GM12878 (cell line): Measurements from ENCODE around the gene CEACAM3. TPM values are rescaled to one million over a fixed set of nuclear protein-coding genes. Genes with fewer than 3 reads are reported as not detected.

Source experiments
- ATAC-seq: fragments of 200-7000 bp; cut with Tn5 transposase; 3 replicates; pipeline ENCODE4 v1.9.1; 2020; ENCODE audit warnings: mild to moderate bottlenecking, moderate library complexity
- BruUV-seq: library from RNA; stranded (reverse); fragments of 400-500 nt; replicated peaks from 2 replicates; lab custom pipeline; 2021; lab: Mats Ljungman, UMichigan
- CTCF ChIA-PET: fragments of 300-600 bp; sonication (Branson Sonifier 250); formaldehyde crosslinking; extraction: SDS; loops from one replicate; lab custom pipeline; 2021; ENCODE audit warnings: inconsistent platforms; lab: Yijun Ruan, JAX
- POLR2A ChIA-PET: fragments of 350-600 bp; formaldehyde crosslinking; extraction: SDS; loops from one replicate; lab custom pipeline; 2021; ENCODE audit warnings: inconsistent platforms; lab: Charles Lee
- RAD21 ChIA-PET: fragments of 300-600 bp; sonication (Branson Sonifier 250); formaldehyde crosslinking; loops from one replicate; lab custom pipeline; 2023; ENCODE audit warnings: antibody characterized with exemption; ENCODE audit not compliant: unreplicated experiment; lab: Charles Lee
- SMC1A ChIA-PET: fragments of 300-600 bp; sonication (Branson Sonifier 250); formaldehyde crosslinking; loops from one replicate; lab custom pipeline; 2023; ENCODE audit not compliant: unreplicated experiment, uncharacterized antibody; lab: Charles Lee
- DNase-seq: peaks from one replicate; pipeline ENCODE4 v3.0.0-alpha.2; 2011; ENCODE audit warnings: low read depth, low spot score
- FAIRE-seq: peaks from 3 replicates; lab custom pipeline; 2011; peaks lifted over from hg19 to GRCh38; lab: Jason Lieb, UNC
- H2AFZ ChIP-seq: 2 replicates; pipeline ENCODE4 v1.6.0; 2011; ENCODE audit warnings: low read depth, low read length, control low read depth; ENCODE audit not compliant: control insufficient read depth
- H3K27ac ChIP-seq: 2 replicates; pipeline ENCODE4 v1.5.1; 2011; ENCODE audit warnings: control low read depth; ENCODE audit not compliant: control insufficient read depth, insufficient read depth
- H3K27me3 ChIP-seq, 2 experiments: replicated peaks in 1 of 2; 2 replicates each; pipeline versions ENCODE4 v1.6.0 to v1.6.1; 2011; ENCODE audit warnings: low read length in 1 of 2; ENCODE audit not compliant: control insufficient read depth in 2 of 2, insufficient read depth in 2 of 2
- H3K36me3 ChIP-seq, 2 experiments: 2 replicates each; pipeline ENCODE4 v1.5.1; 2011; ENCODE audit warnings: low read length in 1 of 2; ENCODE audit not compliant: control insufficient read depth in 2 of 2, insufficient read depth in 2 of 2
- H3K4me1 ChIP-seq: 2 replicates; pipeline ENCODE4 v1.6.1; 2011; ENCODE audit warnings: mild to moderate bottlenecking, low read length, moderate library complexity, mixed read lengths; ENCODE audit not compliant: control insufficient read depth, insufficient read depth
- H3K4me2 ChIP-seq: 2 replicates; pipeline ENCODE4 v1.6.0; 2011; ENCODE audit warnings: control low read depth; ENCODE audit not compliant: control insufficient read depth, insufficient read depth
- H3K4me3 ChIP-seq: fragments of 200-600 bp; sonication (generic); 2 replicates; pipeline ENCODE4 v1.5.1; 2016
- H3K79me2 ChIP-seq: 2 replicates; pipeline ENCODE4 v1.6.0; 2011; ENCODE audit warnings: low read length; ENCODE audit not compliant: control insufficient read depth, insufficient read depth
- H3K9ac ChIP-seq: 2 replicates; pipeline ENCODE4 v1.8.0; 2011; ENCODE audit warnings: low read length, control low read depth, mixed read lengths; ENCODE audit not compliant: control insufficient read depth, insufficient read depth
- H3K9me3 ChIP-seq: replicated peaks from 3 replicates; pipeline ENCODE4 v1.5.1; 2011; ENCODE audit warnings: mild to moderate bottlenecking, low read length; ENCODE audit not compliant: control insufficient read depth, insufficient read depth
- H4K20me1 ChIP-seq: 2 replicates; pipeline ENCODE4 v1.6.0; 2011; ENCODE audit not compliant: control insufficient read depth, insufficient read depth
- BHLHE40 ChIP-seq, 2 experiments: fragments of 450-650 bp in 1 of 2; IDR thresholded peaks; 2 replicates each; pipeline ENCODE4 v1.6.1; 2011 to 2017; ENCODE audit warnings: low read depth in 2 of 2, borderline replicate concordance in 1 of 2, improper control_type of control experiment in 1 of 2, low read length in 1 of 2, mild to moderate bottlenecking in 1 of 2
- CBX5 ChIP-seq: sonication (generic); IDR thresholded peaks from 2 replicates; pipeline ENCODE4 v1.6.1; 2016; ENCODE audit warnings: low read depth, moderate library complexity, mild to moderate bottlenecking, inconsistent platforms
- HDGF ChIP-seq: fragments of 450-650 bp; IDR thresholded peaks from 2 replicates; pipeline ENCODE4 v1.6.1; 2016; ENCODE audit warnings: antibody characterized with exemption
- IKZF1 ChIP-seq: fragments of 450-650 bp; conservative IDR thresholded peaks from 2 replicates; pipeline ENCODE4 v1.6.1; 2017; ENCODE audit warnings: antibody characterized with exemption, mild to moderate bottlenecking
- RAD21 ChIP-seq: IDR thresholded peaks from 2 replicates; pipeline ENCODE4 v1.6.1; 2011; ENCODE audit warnings: mild to moderate bottlenecking, low read depth, low read length, moderate library complexity; ENCODE audit not compliant: insufficient read depth
- RB1 ChIP-seq: fragments of 450-650 bp; formaldehyde crosslinking; IDR thresholded peaks from 2 replicates; pipeline ENCODE4 v1.6.1; 2017; ENCODE audit warnings: mild to moderate bottlenecking, borderline replicate concordance
- RUNX3 ChIP-seq: IDR thresholded peaks from 2 replicates; pipeline ENCODE4 v1.6.1; 2012; ENCODE audit warnings: low read length, inconsistent platforms
- SMC3 ChIP-seq: IDR thresholded peaks from 2 replicates; pipeline ENCODE4 v1.6.1; 2011; ENCODE audit warnings: low read length, improper control_type of control experiment, borderline replicate concordance
- SPI1 ChIP-seq: IDR thresholded peaks from 2 replicates; pipeline ENCODE4 v1.6.1; 2011; ENCODE audit warnings: low read depth, mild to moderate bottlenecking, low read length, moderate library complexity, borderline replicate concordance; ENCODE audit not compliant: insufficient read depth
- YBX1 ChIP-seq: fragments of 450-650 bp; IDR thresholded peaks from 2 replicates; pipeline ENCODE4 v1.6.1; 2016; ENCODE audit warnings: antibody characterized with exemption
- WGBS: methylation state at CpG from one replicate; pipeline ENCODE4 v1.1.6; 2016; ENCODE audit warnings: low lambda C conversion rate; ENCODE audit not compliant: insufficient replicate concordance, insufficient coverage; ENCODE audit errors: missing lambda C conversion rate; 5-methylcytosine and 5-hydroxymethylcytosine counted together
- in situ Hi-C: fragments of 300-500 bp; cut with MboI; formaldehyde crosslinking; loops from 9 replicates; pipeline ENCODE4 v1.14.3; 2018; ENCODE audit warnings: mixed read lengths
- intact Hi-C: fragments of 100-400 bp; cut with micrococcal nuclease; formaldehyde crosslinking; loops from one replicate; pipeline ENCODE4 v1.14.2; 2022; ENCODE audit not compliant: unreplicated experiment
- polyA plus RNA-seq, 11 experiments: library from polyadenylated mRNA; depleted of rRNA in 4 of 11; unstranded in 6 of 11; stranded (reverse) in 5 of 11; fragments of >200 nt; fragmentation: Nextera tagmentation in 4 of 11; fragmentation: Illumina TruSeq in 1 of 11; extraction: Ambion mirVana in 4 of 11; extraction: Trizol in 1 of 11; gene quantifications; 1 replicate in 1 of 11; 2 replicates in 10 of 11; pipeline versions ENCODE4 v1.2.1 to v1.2.3, GENCODE V29; 2011 to 2016; ENCODE audit warnings: inconsistent platforms in 2 of 11, missing spikeins in 2 of 11, low read depth in 1 of 11
- total RNA-seq, 4 experiments: library from RNA; depleted of rRNA in 3 of 4; stranded (reverse); fragments of >200 nt in 3 of 4; fragmentation: Illumina TruSeq in 1 of 4; extraction: Trizol in 1 of 4; gene quantifications; 2 replicates each; pipeline versions ENCODE4 v1.2.1 to v1.2.3, GENCODE V29; 2013 to 2021
- TF ChIP-seq, protein P1 (sequence below): IDR thresholded peaks from 2 replicates; pipeline ENCODE4 v1.6.1; 2012; ENCODE audit warnings: low read depth, low read length, improper control_type of control experiment
- TF ChIP-seq, protein P2 (sequence below), 3 experiments: IDR thresholded peaks in 2 of 3; conservative IDR thresholded peaks in 1 of 3; 2 replicates each; pipeline ENCODE4 v1.5.1; 2011; ENCODE audit warnings: low read depth in 3 of 3, low read length in 3 of 3, mild to moderate bottlenecking in 3 of 3, control low read depth in 2 of 3, moderate library complexity in 2 of 3, inconsistent platforms in 1 of 3, mixed read lengths in 1 of 3; ENCODE audit not compliant: control insufficient read depth in 2 of 3, insufficient read depth in 1 of 3; ENCODE audit errors: extremely low read depth in 1 of 3

Gene CEACAM3
- total and polyA plus RNA-seq, 10 of the 15 experiments (the other 5 are each of a cell fraction or from before 2014, with no cell fraction given), result not detected

DNA sequence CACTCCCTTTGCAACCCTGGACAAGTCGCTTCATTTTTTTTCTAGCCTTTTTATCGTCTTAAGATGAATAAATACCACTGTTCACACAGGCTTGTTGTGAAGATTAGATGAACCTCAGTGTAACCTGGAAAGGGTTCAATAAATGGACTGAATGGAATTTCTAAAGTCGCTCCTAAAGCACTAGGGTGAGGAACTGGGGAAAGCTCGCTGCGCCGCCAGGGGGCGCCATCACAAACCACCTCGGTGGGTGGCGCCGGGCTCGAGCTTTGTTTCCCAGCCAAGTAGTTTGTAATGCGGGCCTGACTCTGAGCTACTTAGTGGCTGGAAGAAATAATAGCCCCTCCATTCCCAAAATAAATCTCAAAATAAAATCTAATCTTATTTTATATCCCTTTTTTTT, 43.2 kb upstream of the CEACAM3 start:
- ChIA-PET CTCF (interaction anchor here (0.6 to 7.7 kb wide), 48 partner anchors 9 to 1232 kb away, joined by 3 to 76 read pairs (median 4); partner anchors contain the start of gene CEACAM3), SMC1A (interaction anchor here (0.6 to 3.1 kb wide), 13 partner anchors 18 to 277 kb away, joined by 3 to 13 read pairs (median 3); no protein-coding TSS in a partner anchor), POLR2A (interaction anchor here (1.0 kb wide), 1 partner anchor 32 kb away, joined by 4 read pairs; no protein-coding TSS in a partner anchor), RAD21 (interaction anchor here (0.7 to 2.0 kb wide), 7 partner anchors 13 to 134 kb away, joined by 3 to 8 read pairs (median 3); no protein-coding TSS in a partner anchor)
- Histone ChIP-seq H2AFZ (no peak overlapping the region), H3K4me2 (no peak overlapping the region), H3K79me2 (no peaks in the 10 kb centered on the region), H3K27me3 (peaks cover 0 to 2% of the 10 kb centered on the region in 2 experiments; a peak in 1 of 4 replicates), H3K9ac (no peak overlapping the region), H3K4me3 (no peak overlapping the region), H3K4me1 (no peaks in the 10 kb centered on the region), H4K20me1 (no peaks in the 10 kb centered on the region), H3K36me3 (no peaks in the 10 kb centered on the region), H3K27ac (no peak overlapping the region), H3K9me3 (no peaks in the 10 kb centered on the region)
- 8% methylated on average over 12 of the region's 12 CpGs for WGBS
- no peak for FAIRE-seq
- ATAC-seq, result peak; percentile 95
- BruUV-seq, result no TSS peak
- in situ Hi-C loops, result no loop called here
- no peak for TF ChIP-seq IKZF1
- TF ChIP-seq RAD21, result peak; percentile 40
- TF ChIP-seq SMC3, result peak; percentile 56; the same call in 1 of the 2 replicates
- TF ChIP-seq, protein P1, sequence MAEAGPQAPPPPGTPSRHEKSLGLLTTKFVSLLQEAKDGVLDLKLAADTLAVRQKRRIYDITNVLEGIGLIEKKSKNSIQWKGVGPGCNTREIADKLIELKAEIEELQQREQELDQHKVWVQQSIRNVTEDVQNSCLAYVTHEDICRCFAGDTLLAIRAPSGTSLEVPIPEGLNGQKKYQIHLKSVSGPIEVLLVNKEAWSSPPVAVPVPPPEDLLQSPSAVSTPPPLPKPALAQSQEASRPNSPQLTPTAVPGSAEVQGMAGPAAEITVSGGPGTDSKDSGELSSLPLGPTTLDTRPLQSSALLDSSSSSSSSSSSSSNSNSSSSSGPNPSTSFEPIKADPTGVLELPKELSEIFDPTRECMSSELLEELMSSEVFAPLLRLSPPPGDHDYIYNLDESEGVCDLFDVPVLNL, result no peak
- no peak for TF ChIP-seq CBX5
- TF ChIP-seq HDGF, result no peak
- no peak for TF ChIP-seq RB1
- 0 out of 2 replicates have a peak, but pooled peaks have one; percentile 9 for TF ChIP-seq SPI1
- TF ChIP-seq BHLHE40 (IDR thresholded peaks at IDR 0.05; ENCODE audit: borderline replicate concordance in 1 of 2, low read depth in 2 of 2, low read length in 1 of 2), result no peak
- peak; percentile 39; the same call in 1 of the 2 replicates for TF ChIP-seq RUNX3
- TF ChIP-seq YBX1, result no peak
- TF ChIP-seq, protein P2, sequence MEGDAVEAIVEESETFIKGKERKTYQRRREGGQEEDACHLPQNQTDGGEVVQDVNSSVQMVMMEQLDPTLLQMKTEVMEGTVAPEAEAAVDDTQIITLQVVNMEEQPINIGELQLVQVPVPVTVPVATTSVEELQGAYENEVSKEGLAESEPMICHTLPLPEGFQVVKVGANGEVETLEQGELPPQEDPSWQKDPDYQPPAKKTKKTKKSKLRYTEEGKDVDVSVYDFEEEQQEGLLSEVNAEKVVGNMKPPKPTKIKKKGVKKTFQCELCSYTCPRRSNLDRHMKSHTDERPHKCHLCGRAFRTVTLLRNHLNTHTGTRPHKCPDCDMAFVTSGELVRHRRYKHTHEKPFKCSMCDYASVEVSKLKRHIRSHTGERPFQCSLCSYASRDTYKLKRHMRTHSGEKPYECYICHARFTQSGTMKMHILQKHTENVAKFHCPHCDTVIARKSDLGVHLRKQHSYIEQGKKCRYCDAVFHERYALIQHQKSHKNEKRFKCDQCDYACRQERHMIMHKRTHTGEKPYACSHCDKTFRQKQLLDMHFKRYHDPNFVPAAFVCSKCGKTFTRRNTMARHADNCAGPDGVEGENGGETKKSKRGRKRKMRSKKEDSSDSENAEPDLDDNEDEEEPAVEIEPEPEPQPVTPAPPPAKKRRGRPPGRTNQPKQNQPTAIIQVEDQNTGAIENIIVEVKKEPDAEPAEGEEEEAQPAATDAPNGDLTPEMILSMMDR (IDR thresholded peaks at IDR 0.05 in 2 of 3, conservative IDR thresholded peaks at IDR 0.05 in 1 of 3; ENCODE audit: control insufficient read depth in 2 of 3, extremely low read depth in 1 of 3, insufficient read depth in 1 of 3, low read depth in 3 of 3, low read length in 3 of 3), result peak; percentile 65 to 84 (median 74)
- DNase-seq, result no peak
- intact Hi-C loops, result loop anchor here (1.0 kb wide), 2 partner anchors 32 to 68 kb away; no protein-coding TSS in a partner anchor
